Spleen (tissue), 7 donors: ENCODE data around the gene GATC.

ENCODE experiments used
- CTCF ChIP-seq, 11 experiments: fragments of 200-600 bp in 7 of 11; fragments of 450-650 bp in 4 of 11; sonication (generic) in 4 of 11; IDR thresholded peaks in 8 of 11; conservative IDR thresholded peaks in 3 of 11; 1 replicate in 7 of 11; 2 replicates in 4 of 11; pipeline versions ENCODE4 v1.4.0 to v1.8.0; 2016 to 2021; ENCODE audit warnings: antibody characterized with exemption in 11 of 11, inconsistent platforms in 4 of 11, mild to moderate bottlenecking in 1 of 11
- POLR2A ChIP-seq, 3 donors: fragments of 450-650 bp; IDR thresholded peaks; one replicate each; pipeline ENCODE4 v1.5.1; 2017; ENCODE audit warnings: antibody characterized with exemption in 3 of 3, mild to moderate bottlenecking in 1 of 3
- donor health status: DM: no; HTN: no; CAD: no; lungs with moderate emphysema.
- donor health status: DM: no; HTN: no; CAD: no.
- donor health status: DM: no; HTN: no; CAD: no.

- TF ChIP-seq POLR2A (IDR thresholded peaks at IDR 0.05) (no peak), CTCF (IDR thresholded peaks at IDR 0.05 in 8 of 11, conservative IDR thresholded peaks at IDR 0.05 in 3 of 11) (no peak)
Observed at GRCh38 chr12:120455302-120455701, 9.1 kb downstream of the GATC start.
